Brain pericyte (primary cell): ENCODE data around the gene FA2H.
"Not testable (repeated sequence)": the region's sequence is repeated elsewhere in the genome, so short reads cannot be mapped to it uniquely, and the experiment has no call there.

Experiments
- DNase-seq: peaks from one replicate; pipeline ENCODE4 v3.0.0-alpha.2; 2012; ENCODE audit warnings: low read depth, low spot score

The FA2H gene

DNA sequence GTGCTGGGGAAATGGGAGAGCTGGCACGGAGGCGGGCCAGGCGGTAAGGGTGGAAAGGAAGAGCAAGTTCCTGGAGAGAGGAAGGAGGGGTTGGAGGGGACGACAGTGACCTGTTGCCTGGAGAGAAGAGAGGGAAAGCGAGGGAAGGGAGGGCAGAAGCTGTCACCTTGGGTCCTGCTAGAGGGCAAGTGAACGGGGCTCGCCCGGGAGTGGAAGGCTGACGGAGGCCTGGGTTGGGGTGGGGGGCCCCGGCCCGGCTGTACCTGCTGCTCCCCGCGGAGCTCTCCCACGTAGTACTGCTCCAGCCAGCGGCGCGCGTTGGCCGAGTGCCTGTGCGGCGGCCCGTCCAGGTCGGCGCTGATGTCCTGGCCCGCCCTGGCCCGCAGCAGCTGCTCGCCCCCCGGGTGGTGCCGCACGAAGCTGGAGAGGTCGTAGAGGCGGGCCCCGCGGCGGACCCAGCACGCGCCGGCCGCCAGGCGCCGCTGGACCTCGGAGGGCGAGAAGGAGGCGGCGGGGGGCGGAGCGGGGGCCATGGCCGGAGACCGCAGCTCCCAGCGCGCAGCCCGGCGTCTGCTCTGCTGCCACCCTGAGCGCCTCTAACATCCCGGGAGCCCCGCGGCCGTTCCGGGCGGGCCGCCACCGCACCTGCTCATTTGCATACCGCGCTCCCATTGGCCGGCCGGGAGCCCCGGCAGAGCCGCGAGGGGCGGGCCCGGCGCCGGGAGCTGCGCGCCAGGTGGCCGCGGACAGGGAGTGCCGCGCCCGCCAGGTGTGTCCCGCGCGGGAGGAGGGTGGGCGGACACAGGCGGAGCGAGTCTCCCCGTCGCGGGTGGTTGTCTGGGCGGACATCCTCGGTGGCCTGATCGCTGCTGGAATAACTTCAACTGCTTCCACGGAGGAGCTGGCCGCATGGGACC, at the start of gene FA2H:
Gene FA2H, minus strand, starts transcription at position 598 of the 917 bp plus-strand sequence. Its CDS starts 65 bp downstream, at position 533.
- DNase-seq = no peak

- DNase-seq = no peak
These were observed 43.2 kb upstream of the FA2H start for GRCh38 chr16:74817851-74818250.

DNA sequence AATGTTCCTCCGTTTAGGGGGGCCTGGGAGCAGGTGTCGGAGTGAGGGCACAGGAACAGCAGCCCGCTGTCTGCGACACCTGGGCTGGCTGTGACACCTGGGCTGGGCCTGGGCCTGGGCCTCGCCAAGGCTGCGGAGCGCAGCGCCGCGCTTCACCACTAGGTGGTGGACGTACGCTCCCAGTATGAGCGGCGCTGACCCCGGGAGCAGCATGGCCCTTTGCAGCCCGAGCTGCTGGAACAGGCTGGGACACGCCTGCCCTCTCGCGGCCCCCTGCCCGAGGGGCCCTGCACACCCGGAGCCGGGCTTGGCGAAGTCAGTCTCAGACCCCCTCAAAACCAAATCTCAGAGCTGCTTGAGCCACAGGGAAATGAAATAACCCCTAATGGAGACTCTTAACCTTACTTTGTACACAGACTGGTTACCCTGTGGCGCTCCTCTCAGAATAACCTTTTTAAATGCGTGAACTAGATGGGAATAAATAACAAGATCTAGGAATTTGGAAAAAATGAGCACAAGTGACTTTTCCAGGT, 38.6 kb upstream of the FA2H start:
- DNase-seq = peak; percentile 11

DNA sequence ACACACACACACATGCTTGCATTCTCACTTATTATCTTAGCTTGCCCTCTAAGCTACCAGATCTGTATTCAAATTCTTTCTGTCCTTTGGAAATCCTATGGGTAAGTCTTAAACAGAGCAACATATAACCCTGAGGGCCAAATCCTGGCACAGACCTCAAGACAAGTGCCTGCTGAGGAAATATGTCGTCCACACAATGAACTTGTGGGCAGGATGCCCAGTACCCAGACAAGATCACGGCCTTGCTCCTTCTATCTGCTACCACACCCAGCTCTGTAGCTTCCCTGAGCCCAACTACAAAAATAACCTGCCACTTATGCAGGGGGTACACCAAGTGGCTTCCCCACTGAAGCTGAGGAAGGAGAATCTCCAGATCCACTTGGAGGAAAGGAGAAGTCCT, 37.3 kb upstream of the FA2H start:
- no peak for DNase-seq

DNA sequence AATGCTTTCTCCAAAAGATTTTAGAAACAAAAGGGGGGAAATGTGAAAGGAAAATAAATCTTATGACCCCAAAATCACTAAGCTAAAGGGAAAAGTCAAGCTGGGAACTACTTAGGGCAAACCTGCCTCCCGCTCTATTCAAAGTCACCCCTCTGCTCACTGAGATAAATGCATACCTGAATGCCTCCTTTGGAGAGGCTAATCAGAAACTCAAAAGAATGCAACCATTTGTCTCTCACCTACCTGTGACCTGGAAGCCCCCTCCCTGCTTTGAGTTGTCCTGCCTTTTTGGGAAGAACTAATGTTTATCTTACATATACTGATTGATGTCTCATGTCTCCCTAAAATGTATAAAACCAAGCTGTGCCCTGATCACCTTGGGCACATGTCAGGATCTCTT, 36.6 kb upstream of the FA2H start:
- DNase-seq = not testable (repeated sequence)

DNA sequence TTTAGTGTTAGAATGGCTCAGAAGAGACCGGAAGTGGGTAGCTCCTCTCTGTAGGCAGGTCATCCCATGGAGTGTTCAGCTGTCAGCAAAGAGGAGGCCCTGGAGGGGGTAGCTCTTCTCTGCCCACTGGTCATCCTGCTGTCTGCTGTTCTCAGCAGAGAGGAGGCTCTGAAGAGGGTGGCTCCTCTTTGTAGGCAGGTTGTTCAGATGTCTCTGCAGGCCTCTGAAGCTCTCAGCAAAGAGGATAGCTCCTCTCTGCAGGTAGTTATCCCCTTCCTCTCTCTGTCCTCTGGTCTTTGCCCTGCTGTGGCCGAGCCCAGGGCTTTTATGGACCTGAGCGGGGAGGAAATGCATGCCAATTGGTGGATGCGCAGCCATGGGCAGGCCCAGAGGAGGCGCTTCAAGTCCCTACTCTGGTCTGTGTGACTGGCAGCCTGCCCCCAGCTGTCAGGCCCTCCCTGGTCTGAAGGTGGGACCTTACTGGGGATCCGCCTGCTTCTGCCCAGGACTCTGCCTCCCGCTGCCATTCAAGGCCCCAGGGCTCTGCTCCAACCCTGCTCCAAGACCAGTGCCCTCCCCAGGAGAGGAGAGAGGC, 32.5 kb upstream of the FA2H start:
- DNase-seq = no peak

- DNase-seq = no peak
These were observed 25.7 kb upstream of the FA2H start for GRCh38 chr16:74800216-74800871.

- DNase-seq = no peak
These were observed 22.8 kb upstream of the FA2H start for GRCh38 chr16:74797414-74797813.

- no peak for DNase-seq
These were observed 20.5 kb upstream of the FA2H start for GRCh38 chr16:74795104-74795503.

DNA sequence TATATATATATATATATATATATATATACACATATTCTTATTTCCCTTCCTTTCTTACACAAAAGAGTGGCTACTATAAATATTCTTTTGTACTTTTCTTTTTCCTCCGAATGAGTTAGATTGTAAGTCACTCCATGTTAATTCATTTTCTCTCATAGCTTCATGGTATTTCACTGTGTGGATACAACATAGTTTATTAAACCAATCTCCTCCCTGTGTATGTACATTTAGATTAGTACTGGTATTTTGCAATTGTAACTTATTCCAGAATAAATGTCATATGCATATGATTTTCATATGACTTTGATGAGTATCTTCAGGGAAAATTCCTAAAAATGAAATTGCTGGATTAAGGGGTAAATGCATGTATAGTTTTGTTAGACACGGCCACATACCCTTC, 20.0 kb upstream of the FA2H start:
- no peak for DNase-seq

GRCh38 chr16:74793571-74793970, 19.0 kb upstream of the FA2H start:
- no peak for DNase-seq

DNA sequence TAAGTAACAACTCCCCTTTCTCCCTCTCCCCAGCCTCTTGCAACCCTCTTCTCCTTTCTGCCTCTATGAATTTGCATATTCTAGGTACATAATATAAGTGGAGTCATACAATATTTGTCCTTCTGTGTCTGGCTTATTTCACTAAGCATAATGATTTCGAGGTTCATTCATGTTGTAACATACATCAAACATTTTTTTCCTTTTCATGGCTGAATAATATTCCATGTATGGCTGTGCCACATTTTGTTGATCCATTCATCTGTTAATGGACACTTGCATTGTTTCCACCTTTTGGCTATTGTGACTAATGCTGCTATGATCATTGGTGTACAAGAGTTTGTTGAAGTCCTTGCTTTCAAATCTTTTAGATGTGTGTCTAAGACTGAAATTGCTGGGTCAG, 17.6 kb upstream of the FA2H start:
- DNase-seq = no peak

DNA sequence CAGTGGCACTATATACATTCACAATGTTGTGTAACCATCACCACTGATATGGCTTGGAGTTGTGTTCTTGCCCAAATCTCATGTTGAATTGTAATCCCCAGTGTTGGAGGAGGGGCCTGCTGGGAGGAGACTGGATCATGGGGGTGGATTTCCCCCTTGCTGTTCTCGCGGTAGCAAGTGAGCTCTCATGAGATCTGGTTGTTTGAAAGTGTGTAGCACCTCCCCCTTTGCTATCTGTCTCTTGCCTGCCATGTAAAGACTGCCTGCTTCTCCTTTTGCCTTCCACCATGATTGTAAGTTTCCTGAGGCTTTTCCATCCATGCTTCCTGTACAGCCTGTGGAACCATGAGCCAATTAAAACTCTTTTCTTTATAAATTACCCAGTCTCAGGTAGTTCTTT, 17.1 kb upstream of the FA2H start:
- not testable (repeated sequence) for DNase-seq

GRCh38 chr16:74788108-74788507, 13.5 kb upstream of the FA2H start:
- no peak for DNase-seq

DNA sequence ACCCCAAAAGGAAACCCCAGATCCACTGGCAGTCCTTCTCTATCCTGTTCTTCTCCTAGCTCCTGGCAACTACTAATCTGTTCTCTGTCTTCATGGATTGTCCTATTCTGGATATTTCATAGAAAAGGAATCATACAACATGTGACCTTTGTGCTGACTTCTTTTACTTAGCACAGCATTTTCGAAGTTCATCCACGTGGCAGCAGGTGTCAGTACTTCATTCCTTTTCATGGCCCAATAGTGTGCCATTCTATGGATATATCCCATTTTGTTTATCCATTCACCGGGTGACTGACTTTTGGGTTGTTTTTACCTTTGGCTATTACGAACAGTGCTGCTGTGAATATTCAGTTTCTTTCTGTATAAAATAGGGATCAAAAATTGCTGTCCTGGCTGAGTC, 10.4 kb upstream of the FA2H start:
- no peak for DNase-seq

- DNase-seq = no peak
These were observed 4.0 kb upstream of the FA2H start for GRCh38 chr16:74778646-74779045.

DNA sequence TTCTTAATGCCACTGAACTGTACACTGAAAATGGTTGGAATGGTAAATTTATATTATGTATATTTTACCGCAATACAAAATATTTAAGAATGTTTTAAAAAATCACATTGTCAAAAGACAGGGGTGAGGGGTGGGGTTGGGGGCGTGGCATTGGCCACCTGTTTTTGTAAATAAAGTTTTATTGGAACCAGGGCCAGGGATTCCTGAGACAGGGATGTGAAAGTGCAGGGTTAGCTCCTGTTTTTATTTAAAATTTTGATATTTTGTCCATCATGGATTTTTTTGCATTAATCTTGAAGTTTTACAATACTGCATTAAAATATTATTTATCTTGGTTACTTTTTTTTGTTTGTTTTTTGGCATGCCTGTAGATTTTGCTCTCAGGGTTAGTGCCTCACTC, 2.3 kb upstream of the FA2H start:
- DNase-seq = no peak

DNA sequence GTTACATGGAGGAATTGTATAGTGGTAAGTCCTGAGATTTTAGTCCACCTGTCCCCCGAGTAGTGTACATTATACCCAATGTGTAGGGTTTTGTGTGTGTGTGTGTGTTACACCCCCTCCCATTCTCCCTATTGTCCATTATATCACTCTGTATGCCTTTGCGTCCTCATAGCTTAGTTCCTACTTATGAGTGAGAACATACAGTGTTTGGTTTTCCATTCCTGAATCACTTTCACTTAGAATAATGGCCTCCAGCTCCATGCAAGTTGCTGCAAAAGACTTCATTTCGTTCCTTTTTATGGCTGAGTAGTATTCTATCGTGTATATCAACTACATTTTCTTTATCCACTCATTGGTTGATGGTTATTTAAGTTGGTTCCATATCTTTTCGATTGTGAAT, 635 bp upstream of the FA2H start:
- DNase-seq = no peak

GRCh38 chr16:74773446-74774222, 986 bp downstream of the FA2H start:
- DNase-seq = no peak

- DNase-seq = no peak
These were observed 2.8 kb downstream of the FA2H start for GRCh38 chr16:74771656-74772315.
